HUES6 (cell line): ENCODE measurements around the gene ZNF579.

Experiments used
- H3K27ac ChIP-seq: 2 replicates; pipeline ENCODE4 v1.7.0; 2013; ENCODE audit warnings: low read depth, mild to moderate bottlenecking, low read length, inconsistent platforms
- H3K27me3 ChIP-seq: 2 replicates; pipeline ENCODE4 v1.6.1; 2013; ENCODE audit warnings: low read length; ENCODE audit not compliant: control insufficient read depth, insufficient read depth
- H3K36me3 ChIP-seq: 2 replicates; pipeline ENCODE4 v1.6.1; 2013; ENCODE audit warnings: low read length; ENCODE audit not compliant: control insufficient read depth, insufficient read depth
- H3K4me1 ChIP-seq: 2 replicates; pipeline ENCODE4 v1.6.1; 2013; ENCODE audit warnings: low read length; ENCODE audit not compliant: control insufficient read depth, insufficient read depth
- H3K4me3 ChIP-seq: 2 replicates; pipeline ENCODE4 v1.5.1; 2013; ENCODE audit warnings: low read depth, low read length
- H3K9ac ChIP-seq: one replicate; pipeline ENCODE4 v1.6.1; 2013; ENCODE audit warnings: mild to moderate bottlenecking, low read length
- H3K9me3 ChIP-seq: 2 replicates; pipeline ENCODE4 v1.6.1; 2013; ENCODE audit warnings: low read depth, low read length; ENCODE audit not compliant: control insufficient read depth, insufficient read depth

The ZNF579 gene

GRCh38 chr19:55619286-55619685 is 38.6 kb upstream of the ZNF579 start:
- H3K36me3 ChIP-seq = peaks cover 42% of the 10 kb centered on the region
- H3K27me3 ChIP-seq = no peaks in the 10 kb centered on the region
- H3K4me1 ChIP-seq = no peaks in the 10 kb centered on the region; the same call in 1 of the 2 replicates
- no peaks in the 10 kb centered on the region for H3K9me3 ChIP-seq
- no peak overlapping the region for H3K4me3 ChIP-seq
- no peak overlapping the region for H3K9ac ChIP-seq
- no peak overlapping the region for H3K27ac ChIP-seq

- H3K9me3 ChIP-seq = no peaks in the 10 kb centered on the region
- H3K27ac ChIP-seq = no peak overlapping the region
- H3K4me3 ChIP-seq = no peak overlapping the region
- peaks cover 42% of the 10 kb centered on the region for H3K36me3 ChIP-seq
- H3K9ac ChIP-seq = no peak overlapping the region
- H3K27me3 ChIP-seq = no peaks in the 10 kb centered on the region
- H3K4me1 ChIP-seq = no peaks in the 10 kb centered on the region
Measured at GRCh38 chr19:55618426-55618825, 37.8 kb upstream of the ZNF579 start.

DNA sequence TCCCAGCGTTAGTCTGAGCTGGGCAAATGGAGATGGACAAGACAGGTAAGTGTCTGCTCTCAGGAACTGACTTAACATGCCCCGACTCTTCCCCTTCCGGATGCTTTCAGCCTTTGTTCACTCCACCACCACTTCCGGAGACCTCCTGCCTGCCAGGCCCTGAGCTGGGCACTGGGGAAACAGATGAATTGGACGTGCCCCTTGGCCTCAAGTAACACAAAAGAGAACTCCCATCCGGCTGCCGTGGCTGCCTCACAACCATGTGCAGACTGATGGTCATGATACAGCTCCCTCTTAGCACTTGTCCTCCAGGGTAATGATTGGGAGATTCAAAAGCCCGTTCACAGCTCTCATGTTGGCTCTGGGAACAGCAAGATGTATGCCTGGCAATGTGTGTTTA is 36.8 kb upstream of the ZNF579 start:
- Histone ChIP-seq H3K36me3 (peaks cover 41% of the 10 kb centered on the region), H3K9me3 (no peaks in the 10 kb centered on the region), H3K27me3 (no peaks in the 10 kb centered on the region), H3K4me3 (no peak overlapping the region), H3K4me1 (no peaks in the 10 kb centered on the region), H3K27ac (no peak overlapping the region), H3K9ac (no peak overlapping the region)

DNA sequence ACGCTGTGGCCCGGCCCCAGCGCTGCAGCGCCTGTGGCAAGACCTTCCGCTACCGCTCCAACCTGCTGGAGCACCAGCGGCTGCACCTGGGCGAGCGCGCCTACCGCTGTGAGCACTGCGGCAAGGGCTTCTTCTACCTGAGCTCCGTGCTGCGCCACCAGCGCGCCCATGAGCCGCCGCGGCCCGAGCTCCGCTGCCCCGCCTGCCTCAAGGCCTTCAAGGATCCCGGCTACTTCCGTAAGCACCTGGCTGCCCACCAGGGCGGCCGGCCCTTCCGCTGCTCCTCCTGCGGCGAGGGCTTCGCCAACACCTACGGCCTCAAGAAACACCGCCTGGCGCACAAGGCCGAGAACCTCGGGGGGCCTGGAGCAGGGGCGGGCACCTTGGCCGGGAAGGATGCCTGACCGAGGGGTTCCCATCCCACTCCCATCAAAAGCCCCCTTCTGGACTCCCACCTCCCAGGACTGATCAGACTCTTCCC is 35.8 kb upstream of the ZNF579 start:
- H3K9me3 ChIP-seq = no peaks in the 10 kb centered on the region
- no peaks in the 10 kb centered on the region for H3K4me1 ChIP-seq
- no peak overlapping the region for H3K27ac ChIP-seq
- no peaks in the 10 kb centered on the region for H3K27me3 ChIP-seq
- peaks cover 39% of the 10 kb centered on the region for H3K36me3 ChIP-seq
- no peak overlapping the region for H3K9ac ChIP-seq
- H3K4me3 ChIP-seq = no peak overlapping the region

- Histone ChIP-seq H3K36me3 (peaks cover 33% of the 10 kb centered on the region), H3K4me3 (no peak overlapping the region), H3K9me3 (no peaks in the 10 kb centered on the region), H3K9ac (no peak overlapping the region), H3K4me1 (no peaks in the 10 kb centered on the region), H3K27ac (no peak overlapping the region), H3K27me3 (no peaks in the 10 kb centered on the region)
Measured at GRCh38 chr19:55615543-55616394, 35.1 kb upstream of the ZNF579 start.

DNA sequence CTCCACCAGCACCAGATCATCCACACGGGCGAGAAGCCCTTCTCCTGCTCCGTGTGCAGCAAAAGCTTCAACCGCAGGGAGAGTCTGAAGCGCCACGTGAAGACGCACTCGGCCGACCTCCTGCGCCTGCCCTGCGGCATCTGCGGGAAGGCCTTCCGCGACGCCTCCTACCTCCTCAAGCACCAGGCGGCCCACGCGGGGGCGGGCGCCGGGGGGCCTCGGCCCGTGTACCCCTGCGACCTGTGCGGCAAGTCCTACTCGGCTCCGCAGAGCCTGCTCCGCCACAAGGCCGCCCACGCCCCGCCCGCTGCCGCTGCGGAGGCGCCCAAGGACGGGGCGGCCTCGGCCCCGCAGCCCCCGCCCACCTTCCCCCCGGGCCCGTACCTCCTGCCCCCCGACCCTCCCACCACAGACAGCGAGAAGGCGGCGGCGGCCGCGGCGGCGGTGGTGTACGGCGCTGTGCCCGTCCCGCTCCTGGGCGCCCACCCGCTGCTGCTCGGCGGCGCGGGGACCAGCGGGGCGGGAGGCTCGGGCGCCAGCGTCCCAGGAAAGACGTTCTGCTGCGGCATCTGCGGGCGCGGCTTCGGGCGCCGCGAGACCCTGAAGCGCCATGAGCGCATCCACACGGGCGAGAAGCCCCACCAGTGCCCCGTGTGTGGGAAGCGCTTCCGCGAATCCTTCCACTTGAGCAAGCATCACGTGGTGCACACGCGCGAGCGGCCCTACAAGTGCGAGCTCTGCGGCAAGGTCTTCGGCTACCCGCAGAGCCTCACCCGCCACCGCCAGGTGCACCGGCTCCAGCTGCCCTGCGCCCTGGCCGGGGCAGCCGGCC is 34.3 kb upstream of the ZNF579 start:
- no peaks in the 10 kb centered on the region for H3K27me3 ChIP-seq
- H3K36me3 ChIP-seq = peaks cover 26% of the 10 kb centered on the region
- no peak overlapping the region for H3K27ac ChIP-seq
- H3K4me3 ChIP-seq = no peak overlapping the region
- H3K9ac ChIP-seq = no peak overlapping the region
- H3K4me1 ChIP-seq = no peaks in the 10 kb centered on the region
- no peaks in the 10 kb centered on the region for H3K9me3 ChIP-seq

DNA sequence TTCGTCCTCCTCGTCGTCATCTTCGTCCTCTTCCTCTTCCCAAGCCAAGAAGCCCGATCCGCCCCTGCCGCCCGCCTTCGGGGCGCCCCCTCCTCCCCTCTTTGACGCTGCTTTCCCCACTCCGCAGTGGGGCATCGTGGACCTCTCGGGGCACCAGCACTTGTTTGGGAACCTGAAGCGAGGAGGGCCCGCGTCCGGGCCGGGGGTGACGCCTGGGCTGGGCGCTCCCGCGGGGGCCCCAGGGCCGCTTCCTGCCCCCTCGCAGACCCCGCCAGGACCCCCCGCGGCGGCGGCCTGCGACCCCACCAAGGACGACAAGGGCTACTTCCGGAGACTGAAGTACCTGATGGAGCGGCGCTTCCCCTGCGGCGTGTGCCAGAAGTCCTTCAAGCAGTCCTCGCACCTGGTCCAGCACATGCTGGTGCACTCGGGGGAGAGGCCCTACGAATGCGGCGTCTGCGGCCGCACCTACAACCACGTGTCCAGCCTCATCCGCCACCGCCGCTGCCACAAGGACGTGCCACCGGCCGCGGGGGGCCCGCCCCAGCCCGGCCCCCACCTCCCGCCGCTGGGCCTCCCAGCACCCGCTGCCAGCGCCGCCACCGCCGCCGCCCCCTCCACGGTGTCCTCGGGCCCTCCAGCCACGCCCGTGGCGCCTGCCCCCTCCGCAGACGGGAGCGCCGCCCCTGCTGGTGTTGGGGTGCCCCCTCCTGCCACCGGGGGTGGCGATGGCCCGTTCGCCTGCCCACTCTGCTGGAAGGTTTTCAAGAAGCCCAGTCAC is 33.5 kb upstream of the ZNF579 start:
- Histone ChIP-seq H3K4me1 (no peaks in the 10 kb centered on the region), H3K36me3 (peaks cover 34% of the 10 kb centered on the region), H3K9ac (no peak overlapping the region), H3K9me3 (no peaks in the 10 kb centered on the region), H3K27ac (no peak overlapping the region), H3K4me3 (no peak overlapping the region), H3K27me3 (no peaks in the 10 kb centered on the region)

GRCh38 chr19:55613396-55613795 is 32.7 kb upstream of the ZNF579 start:
- Histone ChIP-seq H3K9me3 (no peaks in the 10 kb centered on the region), H3K27ac (no peak overlapping the region), H3K27me3 (no peaks in the 10 kb centered on the region), H3K4me1 (no peaks in the 10 kb centered on the region), H3K4me3 (no peak overlapping the region), H3K9ac (no peak overlapping the region), H3K36me3 (peaks cover 36% of the 10 kb centered on the region)

DNA sequence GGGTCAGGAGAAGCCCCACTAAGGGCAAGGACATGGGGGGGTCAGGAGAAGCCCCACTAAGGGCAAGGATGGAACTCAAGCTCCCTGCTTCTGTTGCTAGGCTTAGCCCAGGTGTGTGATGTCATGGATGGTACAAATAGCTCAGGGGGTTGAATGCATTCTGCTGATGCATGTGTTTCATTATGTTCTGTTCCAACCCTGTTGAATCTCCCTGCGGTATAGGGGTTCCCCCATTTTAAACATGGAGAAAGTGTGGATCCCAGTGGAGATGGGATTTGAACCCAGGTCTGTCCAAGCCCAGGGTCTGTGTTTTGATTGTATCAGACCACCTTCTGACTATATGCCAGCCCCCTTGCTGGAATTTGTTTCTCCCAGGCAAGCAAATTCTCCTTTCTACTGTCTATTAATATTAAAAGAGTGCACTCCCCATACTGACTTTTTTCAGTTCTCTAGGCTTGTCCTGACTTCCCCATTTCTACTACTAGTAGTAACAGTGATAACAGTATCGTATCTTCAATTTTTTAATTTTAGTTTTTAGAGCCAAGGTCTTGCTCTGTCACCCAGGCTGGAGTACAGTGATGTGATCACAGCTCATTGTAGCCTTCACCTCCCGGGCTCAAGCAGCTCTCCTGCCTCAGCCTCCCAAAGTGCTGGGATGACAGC is 31.5 kb upstream of the ZNF579 start:
- no peaks in the 10 kb centered on the region for H3K4me1 ChIP-seq
- no peak overlapping the region for H3K4me3 ChIP-seq
- no peaks in the 10 kb centered on the region for H3K9me3 ChIP-seq
- H3K9ac ChIP-seq = no peak overlapping the region
- no peaks in the 10 kb centered on the region for H3K27me3 ChIP-seq
- no peak overlapping the region for H3K27ac ChIP-seq
- peaks cover 31% of the 10 kb centered on the region for H3K36me3 ChIP-seq

GRCh38 chr19:55611300-55611982 is 30.8 kb upstream of the ZNF579 start:
- H3K4me1 ChIP-seq = peaks cover 4% of the 10 kb centered on the region
- H3K27ac ChIP-seq = no peak overlapping the region
- H3K27me3 ChIP-seq = no peaks in the 10 kb centered on the region
- H3K4me3 ChIP-seq = no peak overlapping the region
- peaks cover 31% of the 10 kb centered on the region for H3K36me3 ChIP-seq
- no peaks in the 10 kb centered on the region for H3K9me3 ChIP-seq
- H3K9ac ChIP-seq = no peak overlapping the region
